H1 (cell line): ENCODE measurements around the gene SYNJ2BP. TPM values are rescaled to one million over a fixed set of nuclear protein-coding genes. Genes with fewer than 3 reads are reported as not detected.

Source experiments
- CTCF ChIA-PET: fragments of 300-600 bp; sonication (Branson Sonifier 250); formaldehyde crosslinking; loops from one replicate; lab custom pipeline; 2021; ENCODE audit not compliant: partially characterized antibody; lab: Charles Lee
- POLR2A ChIA-PET: fragments of 300-600 bp; sonication (Branson Sonifier 250); formaldehyde crosslinking; loops from one replicate; lab custom pipeline; 2021; ENCODE audit warnings: inconsistent platforms; ENCODE audit not compliant: partially characterized antibody; lab: Charles Lee
- DNase-seq, 2 experiments: peaks; one replicate each; pipeline versions ENCODE4 v3.0.0 to v3.0.0-alpha.2; 2010 to 2022; ENCODE audit warnings: low spot score in 2 of 2, low read depth in 1 of 2, mixed read lengths in 1 of 2
- FAIRE-seq: peaks from 2 replicates; lab custom pipeline; 2011; peaks lifted over from hg19 to GRCh38; lab: Jason Lieb, UNC
- H2AFZ ChIP-seq: 2 replicates; pipeline ENCODE4 v1.8.1; 2012; ENCODE audit warnings: low read length, inconsistent platforms
- H2AK5ac ChIP-seq: 2 replicates; pipeline ENCODE4 v1.6.1; 2013; ENCODE audit warnings: low read depth, low read length
- H2BK120ac ChIP-seq: replicated peaks from 2 replicates; pipeline ENCODE3; 2013; ENCODE audit warnings: low read depth, low read length, inconsistent platforms
- H2BK12ac ChIP-seq: 2 replicates; pipeline ENCODE4 v1.6.1; 2013; ENCODE audit warnings: low read depth, low read length
- H2BK15ac ChIP-seq: 2 replicates; pipeline ENCODE4 v1.6.1; 2013; ENCODE audit warnings: low read length
- H2BK20ac ChIP-seq: 2 replicates; pipeline ENCODE4 v1.6.1; 2013; ENCODE audit warnings: low read length
- H2BK5ac ChIP-seq: 2 replicates; pipeline ENCODE4 v1.6.1; 2013; ENCODE audit warnings: low read depth, low read length
- H3K14ac ChIP-seq: 2 replicates; pipeline ENCODE4 v1.6.1; 2013; ENCODE audit warnings: inconsistent platforms; ENCODE audit not compliant: insufficient read length
- H3K18ac ChIP-seq: 2 replicates; pipeline ENCODE4 v1.6.1; 2013; ENCODE audit warnings: low read length; ENCODE audit errors: extremely low read depth
- H3K23ac ChIP-seq: 2 replicates; pipeline ENCODE4 v1.6.1; 2013; ENCODE audit warnings: inconsistent platforms; ENCODE audit not compliant: insufficient read length
- H3K23me2 ChIP-seq: 2 replicates; pipeline ENCODE4 v1.6.1; 2013; ENCODE audit warnings: low read depth, low read length
- H3K27ac ChIP-seq: 2 replicates; pipeline ENCODE4 v1.6.1; 2011; ENCODE audit warnings: low read depth, low read length, inconsistent platforms
- H3K27me3 ChIP-seq, 4 experiments: replicated peaks in 1 of 4; 1 replicate in 1 of 4; 2 replicates in 3 of 4; pipeline versions ENCODE4 v1.6.1 to v1.8.1; 2011 to 2013; ENCODE audit warnings: low read length in 3 of 4, mild to moderate bottlenecking in 3 of 4, inconsistent platforms in 2 of 4, mixed read lengths in 2 of 4, moderate library complexity in 1 of 4; ENCODE audit not compliant: control insufficient read depth in 3 of 4, insufficient read depth in 3 of 4; ENCODE audit errors: extremely low read depth in 1 of 4
- H3K36me3 ChIP-seq, 4 experiments: 2 replicates each; pipeline versions ENCODE4 v1.6.1 to v1.8.1; 2011 to 2013; ENCODE audit warnings: mild to moderate bottlenecking in 4 of 4, low read length in 3 of 4, moderate library complexity in 2 of 4, control low read depth in 1 of 4, inconsistent platforms in 1 of 4; ENCODE audit not compliant: insufficient read depth in 4 of 4, control insufficient read depth in 2 of 4
- H3K4ac ChIP-seq: replicated peaks from 2 replicates; pipeline ENCODE3; 2013; ENCODE audit warnings: low read length, low read depth, mixed read lengths, inconsistent platforms; ENCODE audit not compliant: insufficient read length
- H3K4me1 ChIP-seq, 4 experiments: replicated peaks in 1 of 4; 1 replicate in 1 of 4; 2 replicates in 3 of 4; pipeline versions ENCODE4 v1.6.1 to v1.8.1; 2011 to 2013; ENCODE audit warnings: low read length in 3 of 4, inconsistent platforms in 2 of 4, mixed read lengths in 1 of 4; ENCODE audit not compliant: insufficient read depth in 4 of 4, control insufficient read depth in 3 of 4
- H3K4me2 ChIP-seq, 2 experiments: 2 replicates each; pipeline versions ENCODE4 v1.6.1 to v1.8.1; 2011 to 2013; ENCODE audit warnings: low read depth in 2 of 2, low read length in 2 of 2, control low read depth in 1 of 2, inconsistent platforms in 1 of 2, mild to moderate bottlenecking in 1 of 2; ENCODE audit not compliant: insufficient read depth in 1 of 2
- H3K4me3 ChIP-seq, 4 experiments: fragments of 200-600, 300-600 bp in 1 of 4; sonication (generic), shearing (Covaris generic), sonication (Bioruptor Twin) in 1 of 4; 2 replicates each; pipeline versions ENCODE4 v1.5.1 to v1.8.1; 2011 to 2016; ENCODE audit warnings: low read length in 4 of 4, low read depth in 3 of 4, control low read depth in 2 of 4, inconsistent platforms in 2 of 4, mild to moderate bottlenecking in 2 of 4, mixed read lengths in 1 of 4, moderate library complexity in 1 of 4; ENCODE audit not compliant: insufficient read depth in 2 of 4; ENCODE audit errors: extremely low read depth in 1 of 4
- H3K56ac ChIP-seq: replicated peaks from 2 replicates; pipeline ENCODE3; 2013; ENCODE audit warnings: low read depth, mild to moderate bottlenecking, mixed read lengths, low read length, inconsistent platforms; ENCODE audit not compliant: insufficient read length
- H3K79me1 ChIP-seq: 2 replicates; pipeline ENCODE4 v1.6.1; 2013; ENCODE audit warnings: low read depth, low read length, control low read depth
- H3K79me2 ChIP-seq, 2 experiments: 2 replicates each; pipeline versions ENCODE4 v1.6.1 to v1.8.1; 2012 to 2013; ENCODE audit warnings: low read length in 2 of 2, mild to moderate bottlenecking in 2 of 2, inconsistent platforms in 1 of 2; ENCODE audit not compliant: insufficient read depth in 2 of 2, control insufficient read depth in 1 of 2
- H3K9ac ChIP-seq, 4 experiments: replicated peaks in 1 of 4; 1 replicate in 1 of 4; 2 replicates in 3 of 4; pipeline versions ENCODE4 v1.6.1 to v1.8.1; 2011 to 2013; ENCODE audit warnings: low read depth in 3 of 4, low read length in 3 of 4, control low read depth in 2 of 4, mild to moderate bottlenecking in 2 of 4, moderate library complexity in 2 of 4, inconsistent platforms in 1 of 4; ENCODE audit errors: extremely low read depth in 1 of 4
- H3K9me3 ChIP-seq, 2 experiments: 2 replicates each; pipeline versions ENCODE4 v1.6.1 to v1.8.1; 2012 to 2013; ENCODE audit warnings: mild to moderate bottlenecking in 2 of 2, moderate library complexity in 2 of 2, control low read depth in 1 of 2, inconsistent platforms in 1 of 2, low read depth in 1 of 2, low read length in 1 of 2, mixed read lengths in 1 of 2; ENCODE audit not compliant: insufficient read depth in 2 of 2
- H4K20me1 ChIP-seq, 2 experiments: replicated peaks in 1 of 2; 2 replicates each; pipeline versions ENCODE3 to v1.8.1; 2011 to 2013; ENCODE audit warnings: inconsistent platforms in 2 of 2, low read length in 2 of 2, mild to moderate bottlenecking in 1 of 2; ENCODE audit not compliant: insufficient read depth in 2 of 2, control insufficient read depth in 1 of 2
- H4K5ac ChIP-seq: 2 replicates; pipeline ENCODE4 v1.6.1; 2013; ENCODE audit warnings: low read length, low read depth, mixed read lengths, inconsistent platforms; ENCODE audit not compliant: insufficient read length
- H4K8ac ChIP-seq: 2 replicates; pipeline ENCODE4 v1.8.0; 2013; ENCODE audit warnings: mild to moderate bottlenecking, moderate library complexity, low read length, inconsistent platforms; ENCODE audit not compliant: insufficient read depth; ENCODE audit errors: extremely low read depth
- H4K91ac ChIP-seq: replicated peaks from 2 replicates; pipeline ENCODE3; 2013; ENCODE audit warnings: low read length, mixed read lengths, inconsistent platforms; ENCODE audit not compliant: insufficient read length
- EP300 ChIP-seq, 2 experiments: IDR thresholded peaks; 1 replicate in 1 of 2; 2 replicates in 1 of 2; pipeline ENCODE4 v1.6.1; 2011 to 2012; ENCODE audit warnings: low read depth in 2 of 2, low read length in 2 of 2, mild to moderate bottlenecking in 2 of 2, borderline replicate concordance in 1 of 2, inconsistent platforms in 1 of 2, moderate library complexity in 1 of 2
- SP2 ChIP-seq: IDR thresholded peaks from 2 replicates; pipeline ENCODE4 v1.6.1; 2012; ENCODE audit warnings: mild to moderate bottlenecking, low read length, inconsistent platforms
- WGBS, 2 experiments: shearing (Covaris generic) in 1 of 2; methylation state at CpG; one replicate each; pipeline versions ENCODE4 v1.1.6 to v1.1.7; 2013 to 2015; ENCODE audit warnings: low lambda C conversion rate in 2 of 2, mixed read lengths in 2 of 2, inconsistent platforms in 1 of 2, low coverage in 1 of 2, missing lambda C conversion rate in 1 of 2; ENCODE audit not compliant: insufficient replicate concordance in 2 of 2, insufficient coverage in 1 of 2, insufficient read length in 1 of 2; ENCODE audit errors: extremely low coverage in 1 of 2, missing lambda C conversion rate in 1 of 2; 5-methylcytosine and 5-hydroxymethylcytosine counted together
- polyA plus RNA-seq, 7 experiments: library from polyadenylated mRNA; depleted of rRNA in 3 of 7; stranded (reverse) in 5 of 7; unstranded in 2 of 7; fragments of >200 nt in 5 of 7; fragments of 200-250 nt in 2 of 7; gene quantifications; 1 replicate in 5 of 7; 2 replicates in 1 of 7; 4 replicates in 1 of 7; pipeline versions ENCODE4 v1.2.1 to v1.2.3, GENCODE V29; 2011 to 2013; ENCODE audit warnings: missing spikeins in 2 of 7, mixed read lengths in 2 of 7
- total RNA-seq: library from RNA; stranded (reverse); fragmentation: NEBNext Ultra II Directional; extraction: Animal tissue kit (Norgen Biotek cat#: 25700); gene quantifications from 2 replicates; pipeline ENCODE4 v1.2.1, GENCODE V29; 2021

The SYNJ2BP gene
- total and polyA plus RNA-seq, 2 of the 8 experiments (the other 6 are each of a cell fraction or from before 2014, with no cell fraction given), result 9.6 to 30.6 TPM

DNA sequence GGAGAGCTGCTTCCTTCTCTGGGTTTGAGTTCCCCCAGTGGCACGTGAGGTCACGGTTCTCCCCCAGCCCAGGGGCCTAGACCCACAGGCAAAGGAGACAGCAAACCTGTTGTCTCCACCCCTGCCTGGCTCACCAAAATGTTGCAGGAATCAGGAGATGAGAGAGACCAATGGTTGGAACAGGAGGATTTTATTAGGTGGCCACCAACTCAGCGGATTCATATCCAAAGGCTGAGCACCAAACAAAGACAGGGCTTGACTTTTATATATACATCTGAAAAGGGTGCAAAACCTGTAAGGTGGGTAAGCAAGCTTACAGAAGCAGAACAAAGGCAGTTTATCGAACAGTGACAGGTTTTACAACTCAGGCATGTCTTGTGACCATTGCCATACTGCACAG lies 25.9 kb upstream of the SYNJ2BP start:
- H3K23me2 ChIP-seq, result no peaks in the 10 kb centered on the region
- H2AFZ ChIP-seq, result no peak overlapping the region
- H3K14ac ChIP-seq, result no peak overlapping the region
- H3K27me3 ChIP-seq, result no peaks in the 10 kb centered on the region
- 93% methylated on average over 4 of the region's 4 CpGs; no CpG with 5 or more reads in 1 of the 2 experiments for WGBS, 2 experiments
- H4K5ac ChIP-seq, result no peak overlapping the region
- no peaks in the 10 kb centered on the region for H4K20me1 ChIP-seq
- no peak overlapping the region for H2BK120ac ChIP-seq
- TF ChIP-seq SP2 (no peak), EP300 (IDR thresholded peaks at IDR 0.05; ENCODE audit: borderline replicate concordance in 1 of 2, low read depth in 2 of 2, low read length in 2 of 2) (peak in 1 of 2 experiments; percentile 55; a peak in 1 of 3 replicates)
- H3K18ac ChIP-seq, result no peak overlapping the region
- no peaks in the 10 kb centered on the region for H3K79me2 ChIP-seq
- no peak overlapping the region for H2BK12ac ChIP-seq
- H3K9ac ChIP-seq, result no peak overlapping the region
- H4K91ac ChIP-seq, result no peak overlapping the region
- no peak overlapping the region for H2AK5ac ChIP-seq
- H3K4me2 ChIP-seq, result no peak overlapping the region
- H3K79me1 ChIP-seq, result no peaks in the 10 kb centered on the region
- CTCF ChIA-PET, result no interaction called here
- no peak overlapping the region for H3K56ac ChIP-seq
- H3K4me3 ChIP-seq, result no peak overlapping the region
- H3K4ac ChIP-seq, result no peak overlapping the region
- FAIRE-seq (peak; percentile 7), DNase-seq (no peak)
- POLR2A ChIA-PET, result no interaction called here
- no peak overlapping the region for H2BK20ac ChIP-seq
- no peak overlapping the region for H4K8ac ChIP-seq
- no peak overlapping the region for H2BK15ac ChIP-seq
- peaks cover 0 to 15% (median 0%) of the 10 kb centered on the region in 4 experiments; a peak in 3 of 8 replicates for H3K36me3 ChIP-seq
- no peak overlapping the region for H2BK5ac ChIP-seq
- H3K4me1 ChIP-seq, result no peaks in the 10 kb centered on the region
- H3K9me3 ChIP-seq, result peaks cover 60 to 64% of the 10 kb centered on the region in 2 experiments
- no peak overlapping the region for H3K27ac ChIP-seq
- H3K23ac ChIP-seq, result no peak overlapping the region
